ENCODE results near the gene RAB40C.

The RAB40C gene

DNA sequence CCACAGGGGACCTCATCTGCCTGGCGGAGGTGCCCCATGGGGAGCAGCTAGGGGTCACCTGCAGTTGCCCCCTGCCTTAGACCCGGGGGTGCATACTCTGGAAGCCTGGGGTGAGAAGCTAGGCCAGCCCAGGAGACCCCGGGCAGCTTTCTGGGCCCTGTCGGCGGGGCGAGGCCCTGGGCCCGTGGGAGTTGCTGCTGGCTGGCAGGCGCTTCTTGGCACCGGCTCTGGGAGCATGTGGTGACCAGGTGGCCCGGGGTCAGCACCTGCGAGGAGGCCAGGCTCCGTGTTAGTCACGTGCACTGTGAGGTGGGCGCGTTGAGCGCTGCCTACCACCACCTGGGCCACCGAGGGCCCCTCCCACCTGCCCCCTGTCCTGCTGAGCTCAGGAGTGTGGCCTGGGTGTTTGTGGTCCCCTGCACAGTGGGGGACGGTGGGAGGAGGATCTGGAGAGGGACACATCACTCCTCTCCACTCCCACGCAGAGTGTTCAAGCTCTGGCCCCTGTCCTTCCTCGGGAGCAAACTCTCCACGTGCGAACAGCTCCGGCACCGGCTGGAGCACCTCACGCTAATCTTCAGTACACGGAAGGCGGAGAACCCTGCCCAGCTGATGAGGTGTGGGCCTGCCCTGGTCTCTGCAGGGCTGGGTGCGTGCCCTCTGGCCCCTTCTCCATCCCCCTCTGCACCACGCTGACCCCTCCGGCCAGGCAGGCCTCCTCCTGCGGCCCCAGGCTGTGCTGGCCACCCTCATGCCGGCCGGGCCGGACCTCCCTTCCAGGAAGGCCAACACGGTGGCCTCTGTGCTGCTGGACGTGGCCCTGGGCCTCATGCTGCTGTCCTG is 14.3 kb upstream of the RAB40C start:
- no peak for DNase-seq (ENCODE audit: low read depth)

GRCh38 chr16:576197-576822 is 13.6 kb upstream of the RAB40C start:
- DNase-seq (ENCODE audit: low read depth): no peak

GRCh38 chr16:576823-577201 is 13.1 kb upstream of the RAB40C start:
- DNase-seq (ENCODE audit: low read depth): no peak

DNA sequence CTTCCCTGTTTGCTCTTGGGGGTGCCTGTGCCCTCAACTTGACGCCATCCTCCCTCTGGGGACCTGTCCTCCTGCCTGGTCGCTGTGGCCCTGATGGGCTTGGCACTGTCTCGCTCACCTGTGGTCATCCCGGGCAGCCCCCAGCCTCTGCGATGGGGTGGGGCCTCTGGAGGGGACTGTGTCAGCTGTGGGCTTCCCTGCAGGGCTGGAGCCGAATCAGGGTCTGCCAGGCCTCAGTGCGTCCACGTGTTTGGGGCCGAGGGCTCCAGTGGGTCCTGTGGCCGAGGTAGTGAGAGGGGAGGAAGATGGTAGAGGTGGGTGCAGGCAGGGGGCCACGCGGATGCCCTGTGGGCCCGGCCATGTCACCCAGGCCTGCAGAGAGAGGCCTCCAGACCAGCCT is 12.1 kb upstream of the RAB40C start:
- no peak for DNase-seq (ENCODE audit: low read depth)

- DNase-seq (ENCODE audit: low read depth): no peak
These were observed 11.5 kb upstream of the RAB40C start for GRCh38 chr16:578232-578869.

DNA sequence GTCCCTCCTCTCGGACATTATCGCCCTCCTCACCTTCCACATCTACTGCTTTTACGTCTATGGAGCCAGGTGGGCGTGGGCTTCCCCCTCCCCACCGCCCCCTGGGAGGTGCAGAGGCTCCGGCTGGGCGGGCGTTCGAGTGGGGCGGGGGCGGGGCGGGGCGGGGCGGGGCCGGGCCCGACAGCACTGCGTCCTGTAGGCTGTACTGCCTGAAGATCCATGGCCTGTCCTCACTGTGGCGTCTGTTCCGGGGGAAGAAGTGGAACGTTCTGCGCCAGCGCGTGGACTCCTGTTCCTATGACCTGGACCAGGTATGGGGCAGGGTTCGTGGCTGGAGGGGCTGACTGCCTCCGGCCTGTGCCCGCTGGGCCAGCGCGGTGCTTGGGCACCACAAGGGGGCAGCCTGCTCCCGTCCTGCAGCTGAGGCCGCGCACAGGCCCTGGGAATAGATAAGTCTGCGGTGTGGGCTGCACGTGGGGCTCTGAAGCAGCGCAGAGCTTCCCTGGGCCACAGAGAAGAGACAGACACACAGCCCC is 10.9 kb upstream of the RAB40C start:
- peak; percentile 45 for DNase-seq (ENCODE audit: low read depth)

GRCh38 chr16:580141-580945 is 9.5 kb upstream of the RAB40C start:
- no peak for DNase-seq (ENCODE audit: low read depth)

DNA sequence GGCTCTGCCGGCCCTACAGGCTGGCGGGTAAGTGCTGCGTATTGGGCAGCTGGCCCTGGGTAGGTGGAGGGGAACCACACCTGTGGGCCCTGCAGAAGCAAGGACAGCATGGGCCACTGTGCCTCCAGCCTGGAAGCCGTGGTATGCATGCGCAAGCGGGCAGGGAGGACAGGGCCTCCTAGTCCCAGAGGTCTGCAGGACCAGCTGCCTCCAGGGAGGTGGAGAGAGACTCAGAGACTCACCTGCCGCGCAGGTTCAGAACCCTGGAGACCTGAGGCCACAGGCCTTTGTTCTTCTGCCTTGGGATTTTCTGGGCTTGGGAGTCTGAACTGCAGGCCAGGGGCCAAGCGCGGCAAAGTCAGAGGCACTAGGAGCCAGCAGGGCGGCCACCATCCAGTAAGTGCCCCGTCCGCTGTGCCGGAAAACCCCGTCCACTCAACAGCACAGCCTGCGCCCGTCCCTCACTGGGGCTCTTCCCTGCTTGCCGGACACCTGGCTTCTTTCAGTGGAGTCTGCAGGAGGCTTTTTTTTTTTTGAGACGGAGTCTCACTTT is 8.8 kb upstream of the RAB40C start:
- DNase-seq (ENCODE audit: low read depth): no peak

DNA sequence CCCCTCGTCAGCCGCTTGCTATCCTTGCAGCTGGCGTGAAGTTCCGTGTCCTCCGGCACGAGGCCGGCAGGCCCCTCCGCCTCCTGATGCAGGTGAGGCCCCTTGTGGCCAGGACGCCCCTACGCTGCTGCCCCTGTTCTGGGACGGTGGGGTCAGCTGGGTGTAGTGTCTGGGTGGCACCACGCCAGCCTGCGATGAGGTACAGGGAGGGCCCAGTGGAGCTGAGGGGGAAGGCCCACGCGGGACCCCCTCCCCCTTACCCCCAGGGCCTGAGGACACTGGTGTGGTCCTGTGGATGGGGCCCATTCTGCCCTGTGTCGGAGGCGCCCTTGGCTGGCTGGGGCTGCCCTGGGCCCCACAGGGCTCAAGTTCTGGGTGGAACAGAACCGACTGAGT is 7.7 kb upstream of the RAB40C start:
- DNase-seq (ENCODE audit: low read depth): no peak

DNA sequence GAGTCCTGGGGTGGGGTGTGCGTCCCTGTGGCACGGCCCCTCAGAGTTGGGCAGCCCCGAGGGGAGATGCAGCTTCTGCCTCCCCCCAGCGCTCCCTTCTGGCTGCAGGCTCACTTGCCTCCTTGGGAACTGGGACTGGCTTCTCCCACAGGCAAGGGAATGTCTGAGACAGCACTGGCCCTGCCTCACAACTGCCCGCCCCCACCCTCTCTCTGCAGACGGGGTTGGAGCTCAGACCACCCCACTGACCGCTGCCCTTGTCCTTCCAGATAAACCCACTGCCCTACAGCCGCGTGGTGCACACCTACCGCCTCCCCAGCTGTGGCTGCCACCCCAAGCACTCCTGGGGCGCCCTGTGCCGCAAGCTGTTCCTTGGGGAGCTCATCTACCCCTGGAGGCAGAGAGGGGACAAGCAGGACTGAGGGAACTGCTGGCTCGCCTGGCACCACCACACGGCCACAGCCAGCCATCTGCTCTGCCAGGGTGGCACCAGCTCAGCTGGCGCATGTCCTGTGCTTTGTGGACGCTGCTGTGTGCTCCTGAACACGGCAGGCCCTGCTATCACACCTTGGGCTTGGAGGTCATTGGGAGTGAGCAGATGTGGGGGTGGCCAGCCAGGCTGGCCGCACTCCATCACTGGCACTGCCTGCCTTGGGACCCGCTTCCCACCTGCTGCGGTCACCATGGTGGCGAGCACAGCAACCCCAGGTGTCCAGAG is 7.1 kb upstream of the RAB40C start:
- no peak for DNase-seq (ENCODE audit: low read depth)

- DNase-seq (ENCODE audit: low read depth): no peak
These were observed 6.4 kb upstream of the RAB40C start for GRCh38 chr16:583470-583814.

DNA sequence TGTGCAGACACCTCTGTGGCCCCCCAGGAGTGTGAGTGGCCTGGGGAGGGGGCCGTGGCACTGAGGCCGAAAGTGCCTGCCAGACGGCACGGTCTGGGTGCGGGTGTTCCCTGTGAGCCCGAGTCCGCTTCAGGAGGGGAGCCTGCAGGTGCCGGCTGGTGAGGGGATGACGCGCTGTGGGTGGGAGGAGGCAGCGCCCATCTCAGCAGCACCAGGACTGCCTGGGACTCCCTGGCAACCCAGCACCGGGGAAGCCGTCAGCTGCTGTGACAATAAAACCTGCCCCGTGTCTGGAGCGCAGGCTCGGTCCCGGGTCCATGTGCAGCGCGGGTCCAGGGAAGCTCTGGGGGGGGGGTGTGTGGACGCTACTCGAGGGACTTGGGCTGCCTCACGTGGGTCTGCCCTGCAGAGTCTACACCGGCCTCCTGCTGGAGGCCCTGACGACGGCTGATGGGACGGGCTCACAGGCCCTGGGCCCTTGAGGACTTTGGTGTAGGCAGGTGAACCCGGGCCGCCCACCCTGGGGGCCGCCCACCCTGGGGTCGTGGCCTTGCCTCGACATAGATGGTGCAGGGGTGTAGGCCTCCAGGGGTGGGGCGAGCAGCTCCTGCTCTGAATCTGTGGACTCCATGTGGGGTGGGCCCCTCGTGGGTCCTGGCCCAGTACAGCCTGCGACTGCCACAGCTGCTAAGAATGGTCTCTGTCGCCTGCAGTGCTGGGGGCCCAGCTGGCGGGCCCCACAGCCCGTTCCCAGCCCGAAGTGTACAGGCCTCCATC is 5.9 kb upstream of the RAB40C start:
- no peak for DNase-seq (ENCODE audit: low read depth)

- DNase-seq (ENCODE audit: low read depth): no peak
These were observed 4.5 kb upstream of the RAB40C start for GRCh38 chr16:585351-585750.

DNA sequence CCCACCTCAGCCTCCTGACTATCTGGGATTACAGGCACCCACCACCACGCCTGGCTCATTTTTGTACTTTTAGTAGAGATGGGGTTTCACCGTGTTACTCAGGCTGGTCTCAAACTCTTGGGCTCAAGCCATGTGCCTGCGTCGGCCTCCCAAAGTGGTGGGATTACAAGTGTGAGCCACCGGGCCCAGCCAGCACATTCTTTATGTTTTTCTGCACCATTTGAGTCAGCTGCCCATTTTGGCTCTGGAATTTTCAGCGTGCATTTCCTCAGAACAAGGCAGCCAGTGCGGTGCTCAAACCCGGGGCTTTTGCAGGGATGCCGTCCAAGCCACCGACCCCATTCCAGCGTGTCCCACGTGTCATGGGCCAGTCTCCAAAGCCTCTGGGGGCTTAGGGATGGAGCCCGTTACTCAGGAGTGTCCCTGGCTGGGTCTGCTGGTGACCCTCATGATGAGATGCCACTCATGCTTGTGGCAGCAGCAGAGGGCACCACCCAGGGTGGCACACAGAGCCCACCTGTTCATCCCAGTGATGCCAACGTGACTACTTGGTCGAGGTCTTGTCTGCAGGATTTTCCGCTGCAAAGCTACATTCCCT is 3.7 kb upstream of the RAB40C start:
- DNase-seq (ENCODE audit: low read depth): no peak

GRCh38 chr16:586645-587590 is 2.9 kb upstream of the RAB40C start:
- no peak for DNase-seq (ENCODE audit: low read depth)

DNA sequence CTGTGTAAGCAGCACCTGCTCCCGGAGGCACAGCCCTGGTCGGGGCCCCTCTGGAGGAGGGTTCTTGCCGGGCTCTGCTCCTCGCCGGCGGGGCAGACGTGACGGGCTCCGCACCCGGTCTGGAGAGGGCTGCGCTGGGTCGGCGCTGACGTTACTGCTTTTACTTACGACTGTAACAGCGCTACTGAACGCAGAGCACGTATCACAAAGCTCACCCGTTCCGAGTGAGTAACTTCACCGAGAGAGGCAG is 1.3 kb upstream of the RAB40C start:
- no peak for DNase-seq (ENCODE audit: low read depth)

GRCh38 chr16:588889-589657 is 793 bp upstream of the RAB40C start:
- DNase-seq (ENCODE audit: low read depth): peak; percentile 95

GRCh38 chr16:590188-590814 is 435 bp downstream of the RAB40C start:
- no peak for DNase-seq (ENCODE audit: low read depth)
